Colonic mucosa (tissue), 4 donors: Measurements from ENCODE around the gene CACNA2D1. TPM values are rescaled to one million over a fixed set of nuclear protein-coding genes. Genes with fewer than 3 reads are reported as not detected.
"Not testable (repeated sequence)": the region's sequence is repeated elsewhere in the genome, so short reads cannot be mapped to it uniquely, and the experiment has no call there.

Experiments used
- DNase-seq: peaks from one replicate; pipeline ENCODE4 v3.0.0-alpha.2; 2020
- H3K27ac ChIP-seq: fragments of 200-600 bp; one replicate; pipeline ENCODE4 v1.8.0; 2021
- H3K27me3 ChIP-seq: fragments of 200-600 bp; one replicate; pipeline ENCODE4 v1.8.0; 2021
- H3K36me3 ChIP-seq: fragments of 200-600 bp; one replicate; pipeline ENCODE4 v1.8.0; 2021
- H3K4me1 ChIP-seq: fragments of 200-600 bp; one replicate; pipeline ENCODE4 v1.8.0; 2021; ENCODE audit warnings: mild to moderate bottlenecking
- H3K4me3 ChIP-seq: fragments of 200-600 bp; one replicate; pipeline ENCODE4 v1.8.0; 2021
- H3K9ac ChIP-seq, 2 donors: one replicate each; pipeline ENCODE4 v1.7.0; 2013; ENCODE audit warnings: control low read depth in 2 of 2, low read depth in 2 of 2, low read length in 2 of 2
- H3K9me3 ChIP-seq: fragments of 200-600 bp; one replicate; pipeline ENCODE4 v1.8.0; 2021
- CTCF ChIP-seq: fragments of 200-600 bp; IDR thresholded peaks from one replicate; pipeline ENCODE4 v1.8.0; 2022; ENCODE audit warnings: antibody characterized with exemption, mild to moderate bottlenecking
- intact Hi-C: fragments of 100-400 bp; cut with DNase I; formaldehyde crosslinking; loops from one replicate; pipeline ENCODE4 v1.14.1; 2022
- total RNA-seq, 2 donors: library from RNA; stranded (reverse); fragmentation: NEBNext Ultra II Directional in 1 of 2; extraction: Animal tissue kit (Norgen Biotek cat#: 25700) in 1 of 2; gene quantifications; one replicate each; pipeline ENCODE4 v1.2.1, GENCODE V29; 2021
- donor health status: healthy.
- donor health status: DM: no; HTN: no; CAD: no.
- donor health status: DM: no; HTN: no; CAD: no.

CACNA2D1 gene
- total RNA-seq, 2 donors from 2014 or later = 1.4 to 9.3 TPM

DNA sequence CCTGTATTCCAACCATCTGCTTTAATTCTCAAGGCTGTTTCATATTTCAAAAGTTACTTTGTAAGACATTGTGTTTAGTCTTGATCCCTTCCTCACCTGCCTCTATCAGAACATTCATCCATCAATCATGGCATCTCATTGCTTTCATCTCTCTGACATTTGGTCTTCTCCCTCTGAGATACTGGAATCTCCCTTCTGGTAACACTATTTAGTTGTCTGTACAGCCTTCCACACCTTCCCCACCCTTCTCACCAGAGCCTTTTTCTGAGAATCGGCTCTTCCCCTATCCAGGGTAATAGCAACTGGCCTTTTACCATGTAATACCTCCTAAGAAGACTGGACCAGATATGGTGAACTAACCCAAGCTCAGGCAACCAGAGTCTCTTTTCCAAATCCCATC is 10.1 kb downstream of the CACNA2D1 start:
- H3K36me3 ChIP-seq = no peaks in the 10 kb centered on the region
- DNase-seq = no peak
- no peak for TF ChIP-seq CTCF
- no peak overlapping the region for H3K4me3 ChIP-seq
- H3K27ac ChIP-seq = no peak overlapping the region
- H3K4me1 ChIP-seq = no peaks in the 10 kb centered on the region
- no peak overlapping the region for H3K9ac ChIP-seq
- intact Hi-C loops = no loop called here
- no peaks in the 10 kb centered on the region for H3K27me3 ChIP-seq
- no peaks in the 10 kb centered on the region for H3K9me3 ChIP-seq

DNA sequence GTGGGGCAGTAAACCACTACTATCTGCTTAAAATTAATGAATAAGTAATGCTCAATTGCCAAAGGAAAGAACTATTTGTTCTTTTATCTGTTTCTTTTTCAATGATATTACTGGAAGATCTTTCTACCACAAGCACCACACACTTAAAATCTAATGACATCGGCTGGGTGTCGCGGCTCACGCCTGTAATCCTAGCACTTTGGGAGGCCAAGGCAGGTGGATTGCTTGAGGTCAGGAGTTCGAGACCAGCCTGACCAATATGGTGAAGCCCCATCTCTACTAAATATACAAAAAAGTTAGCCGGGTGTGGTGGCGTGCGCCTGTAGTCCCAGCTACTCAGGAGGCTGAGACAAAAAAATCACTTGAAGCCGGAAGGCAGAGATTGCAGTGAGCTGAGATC is 10.8 kb downstream of the CACNA2D1 start:
- H3K27me3 ChIP-seq, H3K27ac ChIP-seq, H3K4me3 ChIP-seq, H3K9ac ChIP-seq, intact Hi-C loops, DNase-seq, H3K9me3 ChIP-seq, H3K4me1 ChIP-seq, H3K36me3 ChIP-seq: not testable (repeated sequence)

DNA sequence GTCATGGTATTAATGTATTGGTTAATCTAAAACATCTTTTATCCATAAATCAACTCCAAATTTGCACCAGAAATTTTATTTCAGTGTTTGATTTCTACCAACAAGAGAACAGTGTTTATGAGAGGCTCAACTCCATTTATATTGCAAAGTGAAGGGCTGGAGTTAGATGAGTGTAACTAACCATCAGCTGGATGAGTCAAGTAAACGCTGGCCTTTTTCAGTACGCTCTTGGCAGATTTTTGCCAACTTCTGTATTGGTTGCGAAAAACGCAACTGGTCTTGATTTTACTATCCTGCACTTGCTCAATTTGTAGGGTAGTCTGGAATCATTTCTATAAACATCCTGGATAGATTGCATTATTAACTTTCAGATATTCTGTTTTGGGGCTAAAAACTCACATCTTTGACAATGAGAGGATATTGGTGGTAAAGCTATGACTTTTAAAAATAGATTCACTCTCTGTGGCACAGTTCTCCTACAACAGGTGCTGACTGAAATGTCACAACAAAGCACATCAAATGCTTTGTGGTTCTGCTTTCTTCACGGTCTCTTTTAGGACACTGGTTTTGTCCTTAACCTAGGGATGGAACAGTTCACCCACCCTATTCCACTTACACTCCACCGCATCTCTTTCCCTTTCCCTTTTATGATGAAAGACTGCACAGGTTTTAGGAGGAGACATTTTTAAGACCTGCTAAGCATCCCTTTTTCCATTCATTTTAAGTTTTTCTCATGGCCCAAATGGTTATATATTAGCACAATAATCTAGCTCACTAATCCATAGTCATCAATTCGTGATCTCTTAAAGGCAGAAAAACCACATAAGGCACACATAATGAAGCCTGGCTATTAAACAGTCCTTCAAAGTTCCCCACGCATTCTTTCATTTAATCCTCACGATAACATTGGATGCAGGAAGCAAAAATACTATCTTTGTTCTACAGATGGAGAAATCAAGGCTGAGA is 12.8 kb downstream of the CACNA2D1 start:
- no peak overlapping the region for H3K9ac ChIP-seq
- no peak for DNase-seq
- H3K36me3 ChIP-seq = no peaks in the 10 kb centered on the region
- H3K4me1 ChIP-seq = no peaks in the 10 kb centered on the region
- no peak overlapping the region for H3K4me3 ChIP-seq
- intact Hi-C loops = no loop called here
- H3K27me3 ChIP-seq = no peaks in the 10 kb centered on the region
- no peaks in the 10 kb centered on the region for H3K9me3 ChIP-seq
- no peak overlapping the region for H3K27ac ChIP-seq
- TF ChIP-seq CTCF = no peak

GRCh38 chr7:82429408-82429807 is 14.2 kb downstream of the CACNA2D1 start:
- no peak overlapping the region for H3K9ac ChIP-seq
- no peaks in the 10 kb centered on the region for H3K9me3 ChIP-seq
- intact Hi-C loops = no loop called here
- no peak overlapping the region for H3K27ac ChIP-seq
- no peaks in the 10 kb centered on the region for H3K4me1 ChIP-seq
- DNase-seq = no peak
- H3K4me3 ChIP-seq = no peak overlapping the region
- no peak for TF ChIP-seq CTCF
- H3K36me3 ChIP-seq = no peaks in the 10 kb centered on the region
- H3K27me3 ChIP-seq = no peaks in the 10 kb centered on the region

DNA sequence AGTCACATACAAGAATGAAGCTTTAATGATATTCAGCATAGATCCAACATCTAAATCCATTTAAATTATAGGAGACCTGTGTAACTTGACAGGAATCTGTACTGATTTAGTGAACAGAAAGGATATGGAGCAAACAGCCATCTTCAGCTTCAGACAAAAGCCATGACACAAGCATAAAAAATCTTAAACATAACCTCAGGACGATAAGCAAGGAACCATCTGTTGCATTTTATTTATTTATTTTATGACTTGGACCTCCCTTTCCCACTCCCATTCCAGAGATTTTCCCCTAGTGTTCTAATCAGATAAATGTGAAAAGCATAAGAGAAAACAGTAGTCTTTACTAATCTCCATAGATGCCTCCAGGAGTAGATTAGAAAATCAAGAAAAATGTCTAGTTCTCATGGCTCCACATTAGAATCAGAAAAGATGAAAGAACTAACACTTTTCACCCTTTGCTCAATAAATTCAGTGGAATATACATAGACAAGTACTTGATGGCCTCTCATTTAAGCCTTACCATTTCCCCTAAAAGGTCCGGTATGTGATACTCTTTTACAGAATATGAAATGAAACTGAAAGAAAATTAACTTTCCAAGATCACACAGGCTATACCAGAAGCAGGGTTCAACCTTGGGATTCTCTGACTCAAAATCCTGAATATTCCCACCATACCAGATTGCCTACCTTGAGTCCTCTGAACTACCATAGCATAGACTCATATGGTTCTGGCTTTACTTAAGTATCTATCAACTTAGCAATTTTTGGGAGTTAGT is 15.2 kb downstream of the CACNA2D1 start:
- TF ChIP-seq CTCF = no peak
- H3K4me1 ChIP-seq = no peaks in the 10 kb centered on the region
- no peak for DNase-seq
- no peak overlapping the region for H3K27ac ChIP-seq
- H3K9ac ChIP-seq = no peak overlapping the region
- no peaks in the 10 kb centered on the region for H3K27me3 ChIP-seq
- no peaks in the 10 kb centered on the region for H3K9me3 ChIP-seq
- H3K36me3 ChIP-seq = no peaks in the 10 kb centered on the region
- intact Hi-C loops = no loop called here
- no peak overlapping the region for H3K4me3 ChIP-seq
